ENCODE measurements around the gene CASP2.
A peak's percentile ranks its signal among the peaks of the same experiment; 100 is the strongest.

Gene CASP2

GRCh38 chr7:143295870-143296269 lies 7.7 kb downstream of the CASP2 start:
- DNase-seq (ENCODE audit: low read depth in 2 of 2): no peak

GRCh38 chr7:143296686-143297085 lies 8.5 kb downstream of the CASP2 start:
- no peak for DNase-seq (ENCODE audit: low read depth in 2 of 2)

GRCh38 chr7:143299346-143299745 lies 11.2 kb downstream of the CASP2 start:
- DNase-seq (ENCODE audit: low read depth in 2 of 2): no peak

DNA sequence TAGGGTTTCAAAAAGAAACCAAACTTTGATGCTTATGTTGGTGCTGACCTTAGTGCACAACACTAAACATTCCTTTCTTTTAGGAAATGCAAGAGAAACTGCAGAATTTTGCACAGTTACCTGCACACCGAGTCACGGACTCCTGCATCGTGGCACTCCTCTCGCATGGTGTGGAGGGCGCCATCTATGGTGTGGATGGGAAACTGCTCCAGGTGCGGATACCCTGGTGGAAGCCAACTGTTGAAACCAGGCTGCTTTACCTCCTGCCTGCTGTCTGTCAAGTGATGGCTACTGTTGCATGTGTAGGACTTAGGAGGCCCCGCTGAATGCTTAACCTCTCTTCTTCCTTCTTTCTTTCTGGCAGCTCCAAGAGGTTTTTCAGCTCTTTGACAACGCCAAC lies 11.7 kb downstream of the CASP2 start:
- peak in 1 of 2 donors; percentile 35 for DNase-seq (ENCODE audit: low read depth in 2 of 2)

DNA sequence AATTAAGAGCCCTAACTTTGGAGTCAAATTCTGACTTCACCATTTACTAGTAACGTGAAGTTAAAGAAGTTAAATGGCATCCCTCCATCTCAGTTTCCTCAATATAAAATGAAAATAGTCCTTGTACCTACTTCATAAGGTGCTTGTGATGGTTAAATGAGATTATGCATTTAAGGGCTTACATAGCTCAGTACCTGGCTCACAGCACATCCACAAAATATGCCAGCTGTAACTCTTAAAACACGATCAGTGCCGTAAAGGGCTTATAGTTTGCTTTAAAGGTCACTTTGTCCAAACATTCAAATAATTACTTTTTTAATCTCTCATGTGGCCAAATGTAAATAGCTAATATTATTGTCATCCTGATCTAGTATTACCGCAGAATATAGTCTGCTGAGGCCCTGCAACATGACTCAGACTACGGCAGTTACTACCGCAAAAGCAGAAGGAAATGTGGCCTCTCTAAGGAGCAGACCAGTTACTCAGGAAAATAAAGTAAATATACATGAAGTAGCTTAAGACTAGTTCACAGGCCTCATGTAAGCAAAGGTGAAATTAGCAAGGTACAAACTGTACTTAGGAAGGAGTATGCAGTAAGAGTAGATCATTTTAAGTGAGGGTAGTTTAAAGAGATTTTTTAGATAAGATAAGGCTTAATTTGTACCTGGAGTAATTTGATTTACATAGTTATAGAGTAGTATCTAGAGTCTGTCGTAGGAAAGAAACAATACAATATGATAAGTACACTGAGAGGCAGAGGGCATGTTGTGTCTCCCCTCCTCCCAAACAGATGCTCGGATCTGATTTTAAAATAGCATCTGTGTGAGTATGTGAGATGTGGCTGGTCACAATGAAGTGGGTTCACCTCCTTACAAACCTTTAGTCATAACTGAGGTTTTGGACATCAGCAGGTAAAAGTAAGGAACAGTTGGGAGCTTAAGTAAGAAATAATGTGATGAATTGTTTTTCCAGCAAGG lies 13.1 kb downstream of the CASP2 start:
- no peak for DNase-seq (ENCODE audit: low read depth in 2 of 2)

GRCh38 chr7:143303733-143304132 lies 15.6 kb downstream of the CASP2 start:
- no peak for DNase-seq (ENCODE audit: low read depth in 2 of 2)

GRCh38 chr7:143304938-143305337 lies 16.8 kb downstream of the CASP2 start:
- no peak for DNase-seq (ENCODE audit: low read depth in 2 of 2)

DNA sequence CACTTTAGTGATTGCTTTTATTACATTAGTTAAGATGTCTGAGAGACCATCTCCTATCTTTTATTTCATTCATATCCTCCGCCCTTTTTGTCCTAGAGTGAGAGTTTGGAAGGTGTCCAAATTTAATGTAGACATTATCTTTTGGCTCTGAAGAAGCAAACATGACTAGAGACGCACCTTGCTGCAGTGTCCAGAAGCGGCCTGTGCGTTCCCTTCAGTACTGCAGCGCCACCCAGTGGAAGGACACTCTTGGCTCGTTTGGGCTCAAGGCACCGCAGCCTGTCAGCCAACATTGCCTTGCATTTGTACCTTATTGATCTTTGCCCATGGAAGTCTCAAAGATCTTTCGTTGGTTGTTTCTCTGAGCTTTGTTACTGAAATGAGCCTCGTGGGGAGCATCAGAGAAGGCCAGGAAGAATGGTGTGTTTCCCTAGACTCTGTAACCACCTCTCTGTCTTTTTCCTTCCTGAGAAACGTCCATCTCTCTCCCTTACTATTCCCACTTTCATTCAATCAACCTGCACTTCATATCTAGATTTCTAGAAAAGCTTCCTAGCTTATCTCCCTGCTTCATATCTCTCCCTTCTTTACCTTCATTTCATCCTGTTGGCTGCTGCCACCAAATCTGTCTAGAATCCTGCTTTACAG lies 17.4 kb downstream of the CASP2 start:
- DNase-seq (ENCODE audit: low read depth in 2 of 2): peak; percentile 58 to 82

- no peak for DNase-seq (ENCODE audit: low read depth in 2 of 2)
Measured at GRCh38 chr7:143308632-143309031, 20.5 kb downstream of the CASP2 start.

DNA sequence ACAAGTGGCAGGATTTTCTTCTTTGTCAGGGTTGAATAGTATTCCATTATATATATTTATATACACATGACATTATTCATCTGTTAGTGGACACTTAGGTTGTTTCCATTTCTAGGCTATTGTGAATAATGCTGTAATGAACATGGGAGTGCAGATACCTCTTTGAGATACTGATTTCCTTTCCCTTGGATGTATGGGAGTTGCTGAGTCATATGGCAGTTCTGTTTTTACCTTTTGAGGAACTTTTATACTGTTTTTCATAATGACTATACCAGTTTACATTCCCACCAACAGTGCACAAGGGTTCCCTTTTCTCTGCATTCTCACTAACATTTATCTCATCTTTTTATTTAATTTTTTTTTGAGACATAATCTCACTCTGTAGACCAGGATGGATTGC lies 26.0 kb downstream of the CASP2 start:
- no peak for DNase-seq (ENCODE audit: low read depth in 2 of 2)

- no peak for DNase-seq (ENCODE audit: low read depth in 2 of 2)
Measured at GRCh38 chr7:143315776-143316175, 27.6 kb downstream of the CASP2 start, which contains the start of gene CLCN1. TSS of gene CLCN1 (plus strand) at chr7:143316111. CDS start at chr7:143316213, 102 bp downstream.

GRCh38 chr7:143316492-143316891 lies 28.3 kb downstream of the CASP2 start:
- DNase-seq (ENCODE audit: low read depth in 2 of 2): no peak

DNA sequence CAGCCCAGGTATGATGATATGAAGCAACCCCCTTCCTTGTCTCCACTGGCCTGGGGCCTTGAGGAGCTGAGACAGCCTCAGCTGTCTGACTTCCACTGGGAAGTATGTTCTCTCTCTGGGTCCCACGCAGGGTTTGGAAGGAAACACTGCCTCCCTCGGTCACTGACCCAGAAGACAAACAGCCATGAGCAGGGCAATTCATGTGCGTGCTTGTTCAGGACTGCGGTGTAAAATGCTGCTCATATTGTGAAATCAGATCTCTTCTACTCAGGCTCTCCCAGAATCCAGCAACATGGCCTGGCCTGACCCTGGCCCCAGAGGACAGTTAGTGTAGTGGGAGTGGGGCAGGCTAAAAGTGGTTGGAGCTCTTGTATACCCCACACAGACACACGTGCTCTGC lies 30.5 kb downstream of the CASP2 start:
- no peak for DNase-seq (ENCODE audit: low read depth in 2 of 2)

- no peak for DNase-seq (ENCODE audit: low read depth in 2 of 2)
Measured at GRCh38 chr7:143320620-143321019, 32.5 kb downstream of the CASP2 start.

GRCh38 chr7:143321242-143321641 lies 33.1 kb downstream of the CASP2 start:
- DNase-seq (ENCODE audit: low read depth in 2 of 2): no peak

- no peak for DNase-seq (ENCODE audit: low read depth in 2 of 2)
Measured at GRCh38 chr7:143321734-143322133, 33.6 kb downstream of the CASP2 start.

- no peak for DNase-seq (ENCODE audit: low read depth in 2 of 2)
Measured at GRCh38 chr7:143322760-143323633, 34.8 kb downstream of the CASP2 start.

GRCh38 chr7:143323653-143324052 lies 35.5 kb downstream of the CASP2 start:
- DNase-seq (ENCODE audit: low read depth in 2 of 2): no peak

DNA sequence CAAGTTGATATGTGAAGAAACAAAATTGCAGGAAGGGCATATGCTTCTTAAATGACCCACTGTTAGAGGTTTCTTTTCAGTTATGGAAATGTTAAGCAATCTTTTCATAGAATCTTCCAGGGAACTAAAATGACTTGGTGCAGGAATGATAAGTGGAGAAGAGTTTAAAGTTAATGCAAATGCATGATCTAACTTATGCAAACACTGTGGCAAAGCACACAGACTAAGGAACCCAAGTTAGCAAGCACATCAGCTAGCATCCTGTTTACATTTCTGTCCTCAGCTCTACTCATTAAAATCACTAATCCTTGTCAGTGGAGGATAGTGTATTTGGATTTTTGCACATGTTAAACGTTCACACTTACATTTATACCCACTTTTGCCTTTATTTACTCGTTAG lies 37.1 kb downstream of the CASP2 start:
- DNase-seq (ENCODE audit: low read depth in 2 of 2): no peak

- no peak for DNase-seq (ENCODE audit: low read depth in 2 of 2)
Measured at GRCh38 chr7:143327903-143328302, 39.8 kb downstream of the CASP2 start.

GRCh38 chr7:143329471-143330170 lies 41.5 kb downstream of the CASP2 start:
- no peak for DNase-seq (ENCODE audit: low read depth in 2 of 2)
